Nucleus accumbens (tissue), 56 donors: ENCODE results near the gene OR4F6.

Experiments
- DNase-seq, 56 donors: peaks; one replicate each; lab custom pipeline; 2025; lab: John Stamatoyannopoulos, UW

OR4F6 gene

DNA sequence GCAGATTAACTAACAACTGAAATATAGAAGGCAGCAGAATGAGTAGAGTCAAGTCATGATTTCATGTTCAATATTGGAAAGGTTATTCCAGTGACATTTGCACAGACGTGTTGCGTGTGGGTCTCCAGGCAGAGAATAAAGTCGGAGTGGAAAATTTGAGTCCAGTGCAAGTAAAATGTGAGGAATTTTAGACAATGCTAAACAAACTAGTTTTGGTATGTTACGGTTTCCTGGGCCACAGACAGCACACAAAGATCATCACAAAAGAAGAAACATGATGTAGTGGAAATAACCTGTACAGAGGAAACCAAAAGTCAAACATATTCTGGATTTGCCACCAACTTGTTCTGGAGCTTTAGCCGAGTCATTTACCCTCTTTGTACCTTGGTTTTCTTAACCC, 367 bp downstream of the OR4F6 start:
- no peak for DNase-seq

DNA sequence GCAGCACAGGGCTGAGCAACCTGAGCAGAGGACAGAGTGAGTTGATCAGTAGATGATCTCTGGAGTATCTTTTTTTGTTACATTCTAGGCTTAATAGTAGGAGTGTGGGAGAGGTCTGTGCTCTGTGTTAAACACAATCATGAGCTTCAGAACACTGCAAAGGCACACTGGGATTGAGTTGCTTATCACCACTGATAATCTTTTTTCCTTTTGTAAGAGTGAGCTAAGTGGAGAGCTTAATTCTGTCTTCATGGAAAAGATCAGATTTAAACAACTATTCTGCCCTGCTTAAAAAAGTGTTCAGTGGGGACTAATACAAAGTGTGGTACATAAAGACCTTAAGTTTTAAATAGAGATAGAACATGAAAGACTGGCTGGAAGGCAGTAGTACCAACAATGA, 1.1 kb downstream of the OR4F6 start:
- no peak for DNase-seq

DNA sequence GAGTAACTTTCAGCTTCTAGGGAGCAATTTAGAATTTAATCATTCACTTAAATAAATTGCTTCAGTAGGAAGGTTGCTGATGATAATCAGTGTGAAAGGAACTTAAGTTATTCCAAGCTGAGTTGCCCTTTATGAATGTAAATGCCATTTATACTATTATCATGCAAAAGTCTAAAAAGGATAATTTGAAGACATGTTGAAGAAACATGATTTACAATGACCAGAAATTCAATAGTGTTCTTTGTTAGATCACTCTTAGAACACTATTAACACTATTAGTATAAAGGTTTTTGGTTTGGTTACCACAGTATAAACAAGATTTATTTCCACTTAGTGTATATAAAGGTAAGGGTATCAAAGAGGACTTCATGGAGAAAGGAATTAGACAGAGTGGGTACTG, 1.6 kb downstream of the OR4F6 start:
- DNase-seq: no peak

DNA sequence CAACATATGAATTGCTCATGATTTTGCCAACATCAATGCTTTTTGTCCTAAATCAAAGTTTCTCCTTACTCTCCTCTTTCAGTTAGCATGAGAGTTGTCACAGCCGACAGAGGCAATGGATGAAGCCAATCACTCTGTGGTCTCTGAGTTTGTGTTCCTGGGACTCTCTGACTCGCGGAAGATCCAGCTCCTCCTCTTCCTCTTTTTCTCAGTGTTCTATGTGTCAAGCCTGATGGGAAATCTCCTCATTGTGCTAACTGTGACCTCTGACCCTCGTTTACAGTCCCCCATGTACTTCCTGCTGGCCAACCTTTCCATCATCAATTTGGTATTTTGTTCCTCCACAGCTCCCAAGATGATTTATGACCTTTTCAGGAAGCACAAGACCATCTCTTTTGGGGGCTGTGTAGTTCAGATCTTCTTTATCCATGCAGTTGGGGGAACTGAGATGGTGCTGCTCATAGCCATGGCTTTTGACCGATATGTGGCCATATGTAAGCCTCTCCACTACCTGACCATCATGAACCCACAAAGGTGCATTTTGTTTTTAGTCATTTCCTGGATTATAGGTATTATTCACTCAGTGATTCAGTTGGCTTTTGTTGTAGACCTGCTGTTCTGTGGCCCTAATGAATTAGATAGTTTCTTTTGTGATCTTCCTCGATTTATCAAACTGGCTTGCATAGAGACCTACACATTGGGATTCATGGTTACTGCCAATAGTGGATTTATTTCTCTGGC, 2.5 kb downstream of the OR4F6 start:
- DNase-seq: no peak

DNA sequence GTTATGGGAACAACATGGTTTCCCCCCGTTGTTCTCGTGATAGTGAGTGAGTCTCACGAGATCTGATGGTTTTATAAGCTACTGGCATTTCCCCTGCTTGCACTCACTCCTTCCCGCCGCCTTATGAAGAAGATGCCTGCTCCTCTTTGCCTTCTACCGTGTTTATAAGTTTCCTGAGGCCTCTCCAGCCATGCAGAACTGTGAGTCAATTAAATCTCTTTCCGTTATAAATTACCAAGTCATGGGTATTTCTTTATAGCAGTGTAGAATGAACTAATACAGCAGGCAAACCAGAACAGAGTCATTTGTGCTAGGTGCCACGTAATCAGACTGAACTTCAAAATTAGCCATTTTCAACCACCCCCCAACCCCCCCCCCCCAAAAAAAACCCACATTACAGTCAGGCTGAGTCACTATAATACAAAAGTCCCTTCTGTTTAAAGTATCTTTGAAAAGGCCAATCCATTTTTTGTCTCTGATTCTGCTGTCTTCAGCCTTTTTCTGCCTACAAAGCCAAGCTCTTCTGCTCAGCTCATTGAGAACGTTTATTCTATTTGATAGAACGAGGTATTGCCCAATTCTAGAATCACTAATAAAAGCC, 4.1 kb downstream of the OR4F6 start:
- no peak for DNase-seq

DNA sequence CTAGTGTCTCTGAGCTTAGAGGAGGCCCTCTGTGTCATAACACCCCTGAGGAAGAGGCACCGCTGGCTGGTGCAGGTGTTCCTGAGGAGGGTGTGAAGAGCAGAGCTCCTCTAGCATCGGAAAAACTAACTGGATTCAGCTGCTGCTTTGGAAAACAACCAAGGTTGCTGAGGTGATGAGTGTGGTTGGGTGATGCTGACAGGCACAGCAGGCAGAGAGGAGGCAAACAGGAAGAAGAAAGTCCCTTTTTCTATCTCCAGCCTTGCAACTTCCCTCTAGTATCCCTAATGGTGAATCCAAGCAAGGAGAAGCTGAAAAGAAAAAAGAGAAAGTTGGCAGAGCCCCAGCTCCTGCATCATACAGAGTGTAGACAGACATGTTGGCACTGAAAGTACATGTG, 4.9 kb downstream of the OR4F6 start:
- DNase-seq: no peak

DNA sequence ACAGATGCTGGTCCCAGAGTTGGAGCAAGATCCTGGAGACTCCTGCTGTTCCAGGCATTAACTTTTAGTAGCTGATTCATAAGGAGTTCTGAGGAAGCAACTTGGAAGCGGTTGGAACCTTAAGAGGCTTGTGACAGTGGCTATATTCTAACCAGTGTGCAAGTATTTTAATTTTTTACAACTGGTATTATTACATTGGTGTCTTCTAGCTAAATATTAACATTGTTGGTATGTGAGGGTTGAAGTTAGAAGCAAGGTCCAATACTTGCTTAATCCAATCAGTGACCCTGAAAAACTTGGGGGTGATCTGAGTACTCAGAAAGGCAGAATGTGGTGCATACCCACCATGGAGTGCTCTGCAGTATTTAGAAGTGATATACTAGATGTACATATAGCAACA, 7.1 kb downstream of the OR4F6 start:
- no peak for DNase-seq

DNA sequence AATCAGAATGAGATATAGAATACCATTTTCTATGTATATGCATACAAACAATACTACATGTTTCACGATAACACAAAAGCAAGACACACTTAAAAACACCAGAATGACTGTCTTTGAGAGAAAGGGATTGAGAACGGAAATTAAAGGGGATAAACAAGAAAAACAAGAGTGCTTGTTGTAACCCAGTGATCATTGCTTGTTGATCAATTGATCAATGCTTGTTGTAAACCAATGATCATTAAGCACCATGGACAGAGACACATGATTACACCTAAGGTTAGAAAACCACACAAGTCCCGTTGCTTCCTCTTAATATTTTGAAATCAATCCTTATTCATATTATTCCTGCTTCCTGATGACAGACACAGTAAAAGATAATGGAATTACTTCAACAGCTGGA, 7.6 kb downstream of the OR4F6 start:
- no peak for DNase-seq

DNA sequence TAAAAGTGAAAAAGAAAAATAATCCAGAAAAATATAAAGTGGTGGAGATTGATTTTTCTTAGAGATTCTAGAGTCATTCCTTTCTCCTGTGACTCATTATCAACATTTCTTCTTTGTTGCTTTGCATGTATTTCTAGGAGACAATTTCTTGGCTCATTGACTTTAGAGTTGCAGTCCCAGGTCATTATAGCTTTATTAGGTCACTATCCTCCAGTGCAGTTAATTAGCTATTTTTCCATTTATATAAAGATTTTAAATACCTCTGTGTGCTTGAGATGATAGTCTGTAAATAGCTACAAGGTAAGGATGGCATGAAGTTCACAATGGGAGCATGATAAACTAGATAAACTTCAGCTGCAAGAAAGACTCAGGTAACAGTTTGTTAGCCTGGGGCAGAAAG, 8.6 kb downstream of the OR4F6 start, which contains the start of gene OR4F15:
Gene OR4F15 (plus strand): TSS at position 301 of the 400 bp plus-strand sequence. CDS start 5,985 bp downstream, outside the sequence.
- DNase-seq: no peak

DNA sequence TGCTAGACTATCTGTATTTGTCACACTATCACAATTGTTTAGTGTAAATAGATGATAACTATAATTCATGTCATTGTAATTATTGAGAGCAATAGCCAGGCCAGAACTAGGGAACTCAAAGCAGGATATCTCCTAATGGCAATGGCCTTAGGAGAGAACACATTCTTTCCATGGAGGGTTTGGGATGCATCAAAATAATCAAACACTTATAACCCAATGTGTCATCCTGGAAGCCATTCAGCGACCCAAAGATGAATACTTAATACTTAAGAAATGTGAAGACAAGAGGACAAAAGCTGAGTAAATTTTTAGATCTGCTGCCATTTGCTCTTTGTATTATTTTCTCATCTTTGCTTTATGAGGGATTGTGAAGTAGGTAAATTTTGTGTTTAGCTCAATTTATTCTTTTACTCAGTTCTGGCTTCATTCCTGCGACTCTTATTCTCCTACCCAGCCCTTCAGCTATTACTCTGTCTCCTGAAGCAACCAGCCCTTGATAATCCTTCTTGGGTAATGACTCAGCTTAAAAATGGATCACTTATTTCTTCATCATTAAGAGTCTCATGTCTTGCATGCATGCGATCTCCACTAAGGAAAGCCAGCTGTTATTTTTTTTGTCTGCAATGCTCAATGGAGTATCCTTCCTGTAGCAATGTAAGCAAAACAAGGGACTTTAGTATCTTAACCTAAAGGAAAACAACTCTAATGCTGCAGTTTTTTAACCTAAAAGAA, 10.7 kb downstream of the OR4F6 start:
- no peak for DNase-seq

DNA sequence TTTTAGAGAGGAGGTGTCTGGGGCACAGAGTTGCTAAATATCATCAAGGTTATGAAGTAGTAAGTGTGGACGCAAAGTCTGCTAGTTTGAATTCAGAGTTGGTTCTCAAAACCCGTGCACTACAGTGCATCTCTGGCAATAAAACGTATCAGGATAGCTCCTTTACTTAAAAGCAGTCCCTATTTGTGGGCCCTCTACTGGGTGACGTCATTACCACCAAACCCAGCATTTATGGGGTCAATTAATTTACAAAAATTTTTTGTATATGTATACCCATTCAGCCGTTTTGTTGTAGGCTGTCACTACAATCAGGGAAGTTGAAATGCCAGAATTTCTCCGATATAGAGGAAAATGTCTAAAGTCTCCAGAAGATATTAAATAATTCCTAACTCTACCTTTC, 17.5 kb downstream of the OR4F6 start:
- DNase-seq: no peak

DNA sequence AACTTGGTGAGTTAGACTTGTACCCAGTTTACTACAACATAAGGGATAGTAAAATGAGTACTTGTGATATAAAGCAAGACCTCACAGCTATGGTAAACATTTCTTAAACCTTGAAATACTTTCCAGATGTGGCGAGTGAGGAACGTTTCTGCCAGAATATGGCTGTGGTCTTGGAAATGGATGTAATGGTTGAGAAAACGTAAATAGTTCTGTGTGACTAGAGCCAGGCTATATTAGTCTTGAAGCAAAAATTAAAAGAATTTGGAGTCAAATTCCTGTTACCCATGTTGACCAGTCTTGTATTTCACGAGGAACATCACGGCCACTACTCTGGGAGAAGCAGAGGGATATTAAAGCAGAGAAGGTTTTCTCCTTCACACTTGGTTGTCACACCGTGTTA, 23.9 kb downstream of the OR4F6 start:
- no peak for DNase-seq

DNA sequence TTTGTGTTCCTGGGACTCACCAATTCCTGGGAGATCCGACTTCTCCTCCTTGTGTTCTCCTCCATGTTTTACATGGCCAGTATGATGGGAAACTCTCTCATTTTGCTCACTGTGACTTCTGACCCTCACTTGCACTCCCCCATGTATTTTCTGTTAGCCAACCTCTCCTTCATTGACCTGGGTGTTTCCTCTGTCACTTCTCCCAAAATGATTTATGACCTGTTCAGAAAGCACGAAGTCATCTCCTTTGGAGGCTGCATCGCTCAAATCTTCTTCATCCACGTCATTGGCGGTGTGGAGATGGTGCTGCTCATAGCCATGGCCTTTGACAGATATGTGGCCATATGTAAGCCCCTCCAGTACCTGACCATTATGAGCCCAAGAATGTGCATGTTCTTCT, 25.5 kb downstream of the OR4F6 start:
- DNase-seq: no peak

DNA sequence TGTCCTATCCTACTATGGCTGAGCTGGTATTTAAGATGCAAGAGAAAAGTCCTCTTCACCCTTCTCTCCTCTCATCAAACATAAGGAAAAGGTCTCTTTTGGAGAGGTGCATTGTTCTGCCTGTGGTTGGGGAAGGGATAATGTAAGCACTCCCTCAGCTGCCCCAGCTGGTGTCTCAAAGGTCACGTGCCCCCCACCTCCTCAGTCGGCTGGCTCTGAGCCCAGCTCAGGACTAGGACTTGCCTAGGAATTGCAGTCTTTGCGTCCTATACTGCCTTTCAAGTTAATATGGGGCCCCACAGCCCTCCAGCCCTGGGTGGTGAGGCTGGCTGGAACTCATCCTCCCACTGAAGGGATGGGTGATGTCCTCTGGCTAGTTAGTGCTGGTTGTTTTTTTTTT, 38.3 kb downstream of the OR4F6 start:
- DNase-seq: no peak

DNA sequence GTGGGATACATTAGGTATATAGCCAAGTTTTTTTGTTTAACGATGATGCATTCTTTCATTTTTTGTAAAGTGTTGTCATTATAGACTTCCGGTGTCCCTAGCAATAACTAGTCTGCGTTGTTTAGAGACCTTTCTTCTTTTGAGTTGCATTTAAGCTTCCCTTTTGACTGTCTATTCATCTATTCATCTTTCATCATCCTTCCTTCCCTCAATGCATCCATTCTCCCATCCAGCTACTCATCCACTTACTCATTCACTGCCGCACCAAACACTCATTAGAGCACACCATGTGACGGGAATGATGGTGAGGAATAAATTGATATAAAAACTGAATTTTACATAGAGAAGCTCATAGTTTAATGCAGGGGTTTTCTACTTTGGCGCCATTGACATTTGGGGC, 41.6 kb downstream of the OR4F6 start:
- no peak for DNase-seq

DNA sequence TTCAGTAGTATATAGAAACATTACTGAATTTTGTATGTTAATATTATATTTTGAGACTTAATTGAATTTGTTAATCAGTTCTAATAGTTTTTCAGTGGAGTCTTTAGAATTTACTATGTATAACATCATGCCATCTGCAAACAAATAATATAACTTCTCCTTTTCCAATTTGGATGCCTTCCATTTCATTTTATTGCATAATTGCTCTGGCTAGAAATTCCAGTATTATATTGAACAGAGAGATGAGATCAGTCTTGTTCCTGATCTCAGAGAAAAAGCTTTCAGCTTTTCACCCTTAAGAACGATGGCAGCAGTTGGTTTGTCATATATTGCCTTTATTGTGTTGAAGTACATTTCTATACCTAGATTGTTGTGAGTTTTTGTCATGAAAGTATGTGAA, 49.0 kb downstream of the OR4F6 start:
- no peak for DNase-seq
